NCI-H146 (cell line): ENCODE data around the gene AGPAT2.
"Not testable (repeated sequence)": the region's sequence is repeated elsewhere in the genome, so short reads cannot be mapped to it uniquely, and the experiment has no call there.

ENCODE experiments used
- DNase-seq: peaks from one replicate; lab custom pipeline; 2025; lab: John Stamatoyannopoulos, UW

The AGPAT2 gene

DNA sequence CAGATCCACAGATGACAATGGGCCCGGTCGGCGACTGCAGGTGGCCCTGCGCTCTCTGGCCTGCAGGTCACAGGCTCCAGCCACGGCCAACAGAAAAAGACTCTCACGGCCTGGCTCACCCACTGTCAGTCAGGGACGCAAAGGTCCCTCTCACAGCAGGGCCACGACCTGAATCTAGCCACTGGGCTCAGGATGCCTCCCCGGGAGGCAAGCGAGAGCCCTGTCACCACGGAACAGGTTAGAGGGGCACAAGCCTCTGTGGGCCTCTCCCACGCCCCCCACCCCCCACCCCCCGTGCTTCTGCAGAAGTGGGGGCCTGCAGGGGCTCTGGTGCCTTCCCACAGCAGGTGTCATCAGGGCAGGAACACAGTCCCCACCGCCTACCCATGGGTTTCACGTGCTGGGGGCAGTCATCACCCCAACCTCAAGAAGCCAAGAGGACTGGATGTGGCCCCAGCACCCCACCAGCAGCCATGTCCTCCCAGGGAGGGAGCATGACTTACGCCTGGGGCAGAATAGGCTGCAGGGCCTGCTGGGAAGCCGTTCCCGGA lies 41.8 kb downstream of the AGPAT2 start:
- no peak for DNase-seq

DNA sequence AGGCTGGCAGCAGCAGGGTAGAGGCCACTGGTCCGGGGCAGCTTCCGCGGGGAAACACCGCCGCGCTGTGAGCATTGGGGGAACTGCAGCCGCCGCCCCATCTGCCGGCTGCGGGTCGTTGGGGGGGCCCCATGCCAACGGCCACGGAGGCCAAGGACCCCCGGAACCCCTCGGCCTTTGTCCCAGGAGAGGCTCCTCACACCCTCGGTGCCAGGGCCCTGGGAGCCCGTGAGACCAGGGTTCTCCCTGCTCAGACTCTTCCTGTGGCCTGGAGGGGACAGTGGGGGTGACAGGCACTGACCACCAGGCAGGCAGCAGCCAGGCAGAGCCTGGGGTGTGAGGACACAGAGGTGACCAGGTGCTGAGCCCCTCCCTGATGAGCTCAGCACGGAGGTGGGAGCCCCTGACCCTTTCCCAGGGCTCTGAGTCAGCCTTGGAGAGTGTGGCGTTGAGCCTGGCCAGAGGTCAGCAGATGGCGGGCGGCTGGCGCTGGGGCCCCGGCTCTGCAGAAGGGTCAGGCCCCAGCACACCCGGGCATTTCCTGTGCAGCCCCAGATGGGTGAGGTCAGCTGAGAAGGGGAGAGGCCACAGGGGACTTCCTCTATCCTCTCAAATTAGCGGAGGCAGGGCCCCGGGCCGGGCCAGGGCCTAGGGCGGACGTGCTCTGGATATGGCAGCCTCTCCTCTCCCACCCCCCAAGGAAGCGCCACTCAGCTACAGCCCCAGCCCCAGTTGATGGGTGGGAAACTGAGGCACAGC lies 42.5 kb downstream of the AGPAT2 start:
- DNase-seq = no peak

- peak; percentile 43 for DNase-seq
Observed at GRCh38 chr9:136644343-136644592, 43.0 kb downstream of the AGPAT2 start.

- no peak for DNase-seq
Observed at GRCh38 chr9:136643596-136644342, 43.5 kb downstream of the AGPAT2 start.

DNA sequence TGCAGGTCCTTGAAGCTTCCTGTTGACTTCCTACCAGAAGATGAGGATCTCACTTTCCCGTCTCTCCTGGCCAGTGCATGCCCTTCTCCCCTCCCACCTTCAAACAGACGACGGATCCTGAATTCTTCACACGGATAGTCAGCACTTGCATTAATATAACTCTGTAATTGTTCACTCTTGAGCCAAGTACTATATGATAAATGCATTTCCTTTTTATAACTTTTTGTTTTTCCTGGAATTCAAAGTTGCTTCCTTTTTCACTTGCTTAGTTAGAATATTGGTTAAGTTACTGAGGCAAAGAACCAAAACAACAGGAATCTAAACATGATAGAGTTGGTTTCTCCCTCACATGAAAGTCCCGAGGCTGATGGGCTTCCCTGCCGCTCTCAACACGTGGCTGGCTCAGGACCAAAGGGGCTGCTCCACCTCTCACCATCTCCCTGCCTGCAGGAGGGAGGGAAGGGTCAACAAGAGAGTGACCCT lies 44.8 kb downstream of the AGPAT2 start:
- DNase-seq = no peak

- DNase-seq = no peak
Observed at GRCh38 chr9:136640171-136641111, 46.8 kb downstream of the AGPAT2 start.

- DNase-seq = no peak
Observed at GRCh38 chr9:136634904-136635303, 52.4 kb downstream of the AGPAT2 start.

- DNase-seq = not testable (repeated sequence)
Observed at GRCh38 chr9:136632491-136633106, 54.7 kb downstream of the AGPAT2 start.

DNA sequence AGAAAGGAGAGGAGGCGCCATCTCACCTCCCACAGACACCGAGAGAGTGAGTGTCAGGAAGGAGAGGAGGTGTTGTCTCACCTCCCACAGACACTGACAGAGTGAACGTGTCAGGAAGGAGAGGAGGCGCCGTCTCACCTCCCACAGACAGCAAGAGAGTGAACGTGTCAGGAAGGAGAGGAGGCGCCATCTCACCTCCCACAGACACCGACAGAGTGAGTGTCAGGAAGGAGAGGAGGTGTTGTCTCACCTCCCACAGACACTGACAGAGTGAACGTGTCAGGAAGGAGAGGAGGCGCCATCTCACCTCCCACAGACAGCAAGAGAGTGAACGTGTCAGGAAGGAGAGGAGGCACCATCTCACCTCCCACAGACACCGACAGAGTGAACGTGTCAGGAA lies 55.2 kb downstream of the AGPAT2 start:
- DNase-seq = not testable (repeated sequence)

- DNase-seq = peak; percentile 68
Observed at GRCh38 chr9:136631038-136632000, 55.9 kb downstream of the AGPAT2 start.

GRCh38 chr9:136630662-136630992 lies 56.6 kb downstream of the AGPAT2 start:
- no peak for DNase-seq

GRCh38 chr9:136629879-136630661 lies 57.2 kb downstream of the AGPAT2 start:
- DNase-seq = peak; percentile 42

DNA sequence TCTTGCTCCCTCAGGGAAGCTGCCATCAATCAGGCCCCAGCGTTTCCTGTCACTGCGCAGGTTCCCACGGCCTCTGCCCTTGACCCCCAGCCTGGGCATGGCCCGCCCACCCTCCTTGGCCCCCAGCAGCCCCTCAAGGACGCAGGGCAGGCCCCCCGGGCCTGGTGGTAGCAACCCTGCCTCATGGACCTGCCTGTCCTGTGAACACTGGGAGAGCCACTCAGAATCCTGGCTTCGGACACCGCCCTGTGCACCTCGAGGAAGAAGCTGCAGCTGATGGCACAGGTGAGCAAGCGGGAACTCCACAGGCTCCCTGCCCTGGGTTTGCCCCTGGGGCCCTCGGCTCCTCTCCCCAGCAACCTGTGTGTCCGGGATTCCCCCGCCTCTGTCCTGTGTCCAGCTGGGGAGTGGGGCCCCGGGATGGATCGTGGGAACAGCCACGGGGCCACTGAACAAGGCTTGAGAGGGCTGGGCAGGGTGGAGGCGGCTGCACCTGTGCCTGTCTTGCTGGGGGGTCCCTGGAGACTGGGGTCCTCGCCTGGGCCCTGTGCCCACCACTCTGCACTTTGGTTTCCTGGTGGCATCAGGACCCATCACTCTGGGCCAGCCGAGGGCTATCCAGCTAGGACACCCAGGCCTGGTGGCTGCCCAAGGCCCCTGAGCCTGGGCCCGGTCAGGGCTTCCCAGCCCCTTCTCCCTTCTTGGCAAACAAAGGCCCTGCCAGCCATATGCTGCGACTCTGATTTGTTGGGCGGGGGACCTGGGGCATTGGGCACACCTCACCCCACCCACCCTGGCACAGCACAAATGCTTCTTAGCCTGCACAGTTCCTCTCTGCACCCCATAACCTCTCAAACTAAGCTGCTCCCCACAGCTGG lies 58.0 kb downstream of the AGPAT2 start:
- no peak for DNase-seq

GRCh38 chr9:136628268-136628667 lies 59.0 kb downstream of the AGPAT2 start:
- no peak for DNase-seq

GRCh38 chr9:136627703-136628102 lies 59.6 kb downstream of the AGPAT2 start:
- no peak for DNase-seq

DNA sequence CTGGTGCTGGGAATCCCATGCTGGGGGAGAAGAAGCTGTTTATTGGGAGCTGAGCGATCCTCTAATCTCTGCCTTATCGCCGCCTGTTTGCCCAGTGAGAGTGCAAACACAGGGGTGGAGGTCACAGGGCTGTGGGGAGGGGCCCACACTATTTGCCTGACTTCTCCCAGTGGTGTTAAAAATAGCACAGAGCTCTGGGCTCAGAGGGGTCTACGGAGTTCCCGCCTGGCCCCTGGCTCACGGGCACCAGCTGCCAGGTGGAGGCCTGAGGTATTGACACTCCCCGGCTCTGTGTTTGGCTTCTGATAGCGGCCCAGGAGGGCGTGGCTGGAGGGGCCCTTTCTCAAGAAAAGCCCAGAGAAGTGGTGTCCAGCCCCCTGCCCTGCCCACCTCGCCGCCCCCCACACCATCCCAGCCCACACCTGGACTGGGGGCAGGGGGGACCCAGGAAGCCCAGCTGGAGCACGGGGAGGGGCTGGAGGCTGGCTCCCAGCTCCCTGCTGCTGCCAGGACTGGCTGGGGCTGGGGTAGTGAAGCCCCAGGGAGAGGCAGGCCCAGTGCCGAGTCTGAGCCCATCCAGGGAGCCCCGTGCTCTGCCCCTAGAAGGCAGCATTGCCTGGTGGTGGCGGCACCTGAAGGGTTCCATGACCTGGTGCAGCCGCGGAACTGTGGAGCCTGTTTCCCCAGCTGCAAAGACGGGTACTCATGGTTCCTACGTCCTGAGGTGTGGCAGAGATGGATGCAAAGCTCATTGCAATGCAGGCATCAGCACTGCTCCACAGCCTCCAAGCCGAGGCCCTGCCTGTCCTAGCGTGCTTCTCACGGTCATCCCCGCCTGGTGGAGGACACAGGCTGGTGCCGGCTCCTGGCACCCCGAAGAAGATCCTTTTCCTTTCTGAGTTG lies 60.3 kb downstream of the AGPAT2 start:
- DNase-seq = peak; percentile 91

DNA sequence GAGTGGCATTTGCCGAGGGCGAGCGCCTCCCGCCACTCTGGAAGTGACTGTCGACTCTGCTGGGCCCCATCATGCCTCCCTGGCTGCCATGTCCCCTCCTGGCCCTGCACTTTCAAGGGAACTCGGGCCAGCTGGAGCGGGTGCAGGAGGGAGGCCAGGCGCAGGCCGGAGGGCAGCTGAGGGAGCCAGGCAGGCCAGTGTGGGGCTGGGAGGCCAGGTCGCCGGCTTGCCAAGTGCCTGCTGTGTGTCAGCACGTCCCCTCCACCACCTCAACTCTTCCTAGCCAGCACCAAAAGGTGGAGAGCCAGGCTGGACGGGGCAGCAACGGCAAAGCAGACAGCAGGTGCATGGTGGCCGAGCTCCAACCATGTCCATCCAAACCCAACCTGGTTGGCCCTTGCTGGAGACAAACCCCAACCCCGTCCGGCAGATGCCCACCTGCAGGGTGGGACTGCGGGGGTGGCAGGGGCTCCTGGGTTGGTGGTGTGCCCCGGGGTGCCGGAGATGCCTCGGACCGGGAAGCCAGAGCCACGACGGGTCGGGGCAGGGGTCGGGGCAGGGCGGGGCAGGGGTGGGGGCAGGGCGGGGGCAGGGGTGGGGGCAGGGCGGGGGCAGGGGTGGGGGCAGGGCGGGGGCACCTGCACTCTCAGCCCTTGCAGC lies 61.1 kb downstream of the AGPAT2 start:
- DNase-seq = peak; percentile 34
